Endothelial cell of umbilical vein (primary cell): ENCODE measurements around the gene DGUOK. TPM values are rescaled to one million over a fixed set of nuclear protein-coding genes. Genes with fewer than 3 reads are reported as not detected.

Experiments used
- BruUV-seq: library from RNA; stranded (reverse); fragments of 400-500 nt; replicated peaks from 2 replicates; lab custom pipeline; 2021; lab: Mats Ljungman, UMichigan
- CTCF ChIA-PET: fragments of 300-600, 350-600 bp; sonication (Branson Sonifier 250); formaldehyde crosslinking; loops from one replicate; lab custom pipeline; 2021; ENCODE audit warnings: antibody characterized with exemption, inconsistent platforms; lab: Charles Lee
- POLR2A ChIA-PET: fragments of 300-600, 350-600 bp; sonication (Branson Sonifier 250); formaldehyde crosslinking; loops from one replicate; lab custom pipeline; 2021; ENCODE audit warnings: antibody characterized with exemption, inconsistent platforms; lab: Charles Lee
- DNase-seq: peaks from one replicate; pipeline ENCODE4 v3.0.0-alpha.2; 2011; ENCODE audit warnings: low read depth, low spot score
- FAIRE-seq: peaks from 2 replicates; lab custom pipeline; 2011; peaks lifted over from hg19 to GRCh38; lab: Jason Lieb, UNC
- H2AFZ ChIP-seq: 2 replicates; pipeline ENCODE4 v1.6.0; 2012; ENCODE audit warnings: low read depth, low read length, control low read depth, inconsistent platforms
- H3K27ac ChIP-seq: 2 replicates; pipeline ENCODE4 v1.5.1; 2011; ENCODE audit warnings: low read depth, mild to moderate bottlenecking, control low read depth, low read length, moderate library complexity; ENCODE audit not compliant: insufficient read depth
- H3K27me3 ChIP-seq, 2 experiments: 2 replicates each; pipeline versions ENCODE4 v1.6.0 to v1.6.1; 2011; ENCODE audit warnings: low read length in 2 of 2, mixed read lengths in 1 of 2; ENCODE audit not compliant: control insufficient read depth in 2 of 2, insufficient read depth in 2 of 2
- H3K36me3 ChIP-seq, 2 experiments: 2 replicates in 1 of 2; 3 replicates in 1 of 2; pipeline ENCODE4 v1.5.1; 2011; ENCODE audit warnings: low read length in 2 of 2, mild to moderate bottlenecking in 1 of 2, moderate library complexity in 1 of 2; ENCODE audit not compliant: control insufficient read depth in 2 of 2, insufficient read depth in 2 of 2; ENCODE audit errors: extremely low read depth in 1 of 2
- H3K4me1 ChIP-seq: 3 replicates; pipeline ENCODE4 v1.5.1; 2011; ENCODE audit warnings: mild to moderate bottlenecking, low read length; ENCODE audit not compliant: control insufficient read depth, insufficient read depth; ENCODE audit errors: extremely low read depth
- H3K4me2 ChIP-seq: 2 replicates; pipeline ENCODE4 v1.6.1; 2011; ENCODE audit warnings: low read length, control low read depth, mixed read lengths; ENCODE audit not compliant: insufficient read depth
- H3K4me3 ChIP-seq, 3 experiments: fragments of 200-600 bp in 1 of 3; sonication (generic), shearing (Covaris generic) in 1 of 3; replicated peaks in 1 of 3; 2 replicates each; pipeline ENCODE4 v1.5.1; 2011 to 2016; ENCODE audit warnings: control low read depth in 3 of 3, low read length in 3 of 3, mild to moderate bottlenecking in 2 of 3, inconsistent platforms in 1 of 3, low read depth in 1 of 3, moderate library complexity in 1 of 3; ENCODE audit not compliant: insufficient read depth in 1 of 3
- H3K79me2 ChIP-seq: 2 replicates; pipeline ENCODE4 v1.6.0; 2012; ENCODE audit warnings: low read length, inconsistent platforms; ENCODE audit not compliant: control insufficient read depth, insufficient read depth
- H3K9ac ChIP-seq: replicated peaks from 2 replicates; pipeline ENCODE3; 2011; ENCODE audit warnings: low read length, control low read depth; ENCODE audit not compliant: insufficient read depth; ENCODE audit errors: extremely low read depth
- H3K9me1 ChIP-seq: replicated peaks from 3 replicates; pipeline ENCODE4 v1.6.0; 2011; ENCODE audit warnings: mild to moderate bottlenecking, low read length; ENCODE audit not compliant: control insufficient read depth, insufficient read depth; ENCODE audit errors: extremely low read depth
- H3K9me3 ChIP-seq: replicated peaks from 2 replicates; pipeline ENCODE4 v1.5.1; 2012; ENCODE audit warnings: low read length, inconsistent platforms; ENCODE audit not compliant: control insufficient read depth, insufficient read depth
- H4K20me1 ChIP-seq: replicated peaks from 2 replicates; pipeline ENCODE3; 2011; ENCODE audit warnings: mild to moderate bottlenecking, low read length; ENCODE audit not compliant: control insufficient read depth, insufficient read depth; ENCODE audit errors: extremely low read depth
- CTCF ChIP-seq, 2 donors: IDR thresholded peaks; 1 replicate in 1 of 2; 2 replicates in 1 of 2; pipeline ENCODE4 v1.5.1; 2011; ENCODE audit warnings: low read length in 2 of 2, mild to moderate bottlenecking in 2 of 2, moderate library complexity in 2 of 2, control low read depth in 1 of 2, inconsistent platforms in 1 of 2, low read depth in 1 of 2; ENCODE audit not compliant: insufficient read depth in 1 of 2; ENCODE audit errors: extremely low read depth in 1 of 2
- FOS ChIP-seq: IDR thresholded peaks from 2 replicates; pipeline ENCODE4 v1.6.1; 2011; ENCODE audit warnings: mild to moderate bottlenecking, low read length, moderate library complexity, borderline replicate concordance; ENCODE audit not compliant: insufficient read depth
- dilution Hi-C: fragments of 300-500 bp; cut with MboI; formaldehyde crosslinking; loops from one replicate; pipeline ENCODE4 v1.15.0; 2019; ENCODE audit warnings: low sequenced_read_pairs; ENCODE audit not compliant: extremely low pct_ligation_motif_present
- intact Hi-C: fragments of 100-400 bp; cut with micrococcal nuclease; formaldehyde crosslinking; loops from one replicate; pipeline ENCODE4 v1.10.0; 2022
- polyA plus RNA-seq, 4 experiments: library from polyadenylated mRNA; depleted of rRNA in 3 of 4; stranded (reverse) in 3 of 4; unstranded in 1 of 4; fragments of >200 nt; gene quantifications; 2 replicates each; pipeline versions ENCODE4 v1.2.1 to v1.2.3, GENCODE V29; 2011 to 2012; ENCODE audit warnings: missing spikeins in 1 of 4
- total RNA-seq: library from RNA; stranded (reverse); gene quantifications from 2 replicates; pipeline ENCODE4 v1.2.3, GENCODE V29; 2021

Gene DGUOK
- total and polyA plus RNA-seq, 2 donors (not counting 3 experiments of a cell fraction or from before 2014, with no cell fraction given), result 51.8 to 77.5 TPM

GRCh38 chr2:73931531-73932500 is 5.1 kb downstream of the DGUOK start:
- no peak overlapping the region for H3K4me2 ChIP-seq
- H4K20me1 ChIP-seq, result peaks cover 3% of the 10 kb centered on the region
- no peaks in the 10 kb centered on the region for H3K27me3 ChIP-seq

More at GRCh38 chr2:73931531-73932500, 5.1 kb downstream of the DGUOK start:
- BruUV-seq, result no TSS peak
- DNase-seq (no peak), FAIRE-seq (no peak)
- no peak for TF ChIP-seq CTCF (IDR thresholded peaks at IDR 0.05; ENCODE audit: extremely low read depth in 1 of 2, insufficient read depth in 1 of 2, low read depth in 1 of 2, low read length in 2 of 2)
- peak; percentile 16 for TF ChIP-seq FOS
- H3K4me1 ChIP-seq, result peaks cover 14% of the 10 kb centered on the region
- no peak overlapping the region for H2AFZ ChIP-seq
- ChIA-PET CTCF (no interaction called here), POLR2A (no interaction called here)
- intact Hi-C loops (no loop called here), dilution Hi-C loops (no loop called here)
- no peak overlapping the region for H3K27ac ChIP-seq
- no peaks in the 10 kb centered on the region for H3K36me3 ChIP-seq
- no peak overlapping the region for H3K9ac ChIP-seq
- no peaks in the 10 kb centered on the region for H3K9me3 ChIP-seq
- H3K9me1 ChIP-seq, result no peaks in the 10 kb centered on the region
- H3K79me2 ChIP-seq, result peaks cover 63% of the 10 kb centered on the region
- no peak overlapping the region for H3K4me3 ChIP-seq
